GM12878 (cell line): ENCODE results near the gene ATP8B1. TPM values are rescaled to one million over a fixed set of nuclear protein-coding genes. Genes with fewer than 3 reads are reported as not detected.

ENCODE experiments used
- IRF4 ChIP-seq: IDR thresholded peaks from 2 replicates; pipeline ENCODE4 v1.6.1; 2011; ENCODE audit warnings: low read depth, low read length
- ZNF274 ChIP-seq: IDR thresholded peaks from one replicate; pipeline ENCODE4 v1.8.0; 2011; ENCODE audit not compliant: insufficient read length, insufficient read depth
- polyA plus RNA-seq, 11 experiments: library from polyadenylated mRNA; depleted of rRNA in 4 of 11; unstranded in 6 of 11; stranded (reverse) in 5 of 11; fragments of >200 nt; fragmentation: Nextera tagmentation in 4 of 11; fragmentation: Illumina TruSeq in 1 of 11; extraction: Ambion mirVana in 4 of 11; extraction: Trizol in 1 of 11; gene quantifications; 1 replicate in 1 of 11; 2 replicates in 10 of 11; pipeline versions ENCODE4 v1.2.1 to v1.2.3, GENCODE V29; 2011 to 2016; ENCODE audit warnings: inconsistent platforms in 2 of 11, missing spikeins in 2 of 11, low read depth in 1 of 11
- total RNA-seq, 4 experiments: library from RNA; depleted of rRNA in 3 of 4; stranded (reverse); fragments of >200 nt in 3 of 4; fragmentation: Illumina TruSeq in 1 of 4; extraction: Trizol in 1 of 4; gene quantifications; 2 replicates each; pipeline versions ENCODE4 v1.2.1 to v1.2.3, GENCODE V29; 2013 to 2021
- TF ChIP-seq, protein P1 (sequence below): fragments of 450-650 bp; IDR thresholded peaks from 2 replicates; pipeline ENCODE4 v1.6.1; 2017; ENCODE audit warnings: antibody characterized with exemption, mild to moderate bottlenecking, moderate library complexity
- TF ChIP-seq, protein P2 (sequence below): fragments of 150-350 bp; IDR thresholded peaks from 2 replicates; pipeline ENCODE4 v1.6.1; 2016; ENCODE audit warnings: low read depth, low read length
- TF ChIP-seq, protein P3 (sequence below): fragments of 450-650 bp; IDR thresholded peaks from 2 replicates; pipeline ENCODE4 v1.6.1; 2017; ENCODE audit warnings: mild to moderate bottlenecking, moderate library complexity

Gene ATP8B1
- total and polyA plus RNA-seq, 10 of the 15 experiments (the other 5 are each of a cell fraction or from before 2014, with no cell fraction given) = 0.03 to 0.37 (median 0.11) TPM

DNA sequence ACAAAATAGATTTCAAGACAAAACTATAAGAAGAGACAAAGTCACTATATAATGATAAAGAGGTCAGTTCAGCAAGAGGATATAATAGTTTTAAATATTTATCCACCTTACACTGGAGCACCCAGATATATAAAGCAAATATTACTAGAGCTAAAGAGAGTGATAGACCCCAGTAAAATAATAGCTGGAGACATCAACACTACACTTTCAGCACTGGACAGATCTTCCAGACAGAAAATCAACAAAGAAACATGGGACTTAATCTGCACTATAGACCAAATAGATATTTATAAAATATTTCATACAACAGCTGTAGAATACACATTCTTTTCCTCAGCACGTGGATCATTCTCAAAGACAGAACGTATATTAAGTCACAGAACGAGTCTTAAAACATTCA lies 86.6 kb downstream of the ATP8B1 start (continued):
- TF ChIP-seq, protein P1, sequence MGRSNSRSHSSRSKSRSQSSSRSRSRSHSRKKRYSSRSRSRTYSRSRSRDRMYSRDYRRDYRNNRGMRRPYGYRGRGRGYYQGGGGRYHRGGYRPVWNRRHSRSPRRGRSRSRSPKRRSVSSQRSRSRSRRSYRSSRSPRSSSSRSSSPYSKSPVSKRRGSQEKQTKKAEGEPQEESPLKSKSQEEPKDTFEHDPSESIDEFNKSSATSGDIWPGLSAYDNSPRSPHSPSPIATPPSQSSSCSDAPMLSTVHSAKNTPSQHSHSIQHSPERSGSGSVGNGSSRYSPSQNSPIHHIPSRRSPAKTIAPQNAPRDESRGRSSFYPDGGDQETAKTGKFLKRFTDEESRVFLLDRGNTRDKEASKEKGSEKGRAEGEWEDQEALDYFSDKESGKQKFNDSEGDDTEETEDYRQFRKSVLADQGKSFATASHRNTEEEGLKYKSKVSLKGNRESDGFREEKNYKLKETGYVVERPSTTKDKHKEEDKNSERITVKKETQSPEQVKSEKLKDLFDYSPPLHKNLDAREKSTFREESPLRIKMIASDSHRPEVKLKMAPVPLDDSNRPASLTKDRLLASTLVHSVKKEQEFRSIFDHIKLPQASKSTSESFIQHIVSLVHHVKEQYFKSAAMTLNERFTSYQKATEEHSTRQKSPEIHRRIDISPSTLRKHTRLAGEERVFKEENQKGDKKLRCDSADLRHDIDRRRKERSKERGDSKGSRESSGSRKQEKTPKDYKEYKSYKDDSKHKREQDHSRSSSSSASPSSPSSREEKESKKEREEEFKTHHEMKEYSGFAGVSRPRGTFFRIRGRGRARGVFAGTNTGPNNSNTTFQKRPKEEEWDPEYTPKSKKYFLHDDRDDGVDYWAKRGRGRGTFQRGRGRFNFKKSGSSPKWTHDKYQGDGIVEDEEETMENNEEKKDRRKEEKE = no peak
- TF ChIP-seq, protein P2, sequence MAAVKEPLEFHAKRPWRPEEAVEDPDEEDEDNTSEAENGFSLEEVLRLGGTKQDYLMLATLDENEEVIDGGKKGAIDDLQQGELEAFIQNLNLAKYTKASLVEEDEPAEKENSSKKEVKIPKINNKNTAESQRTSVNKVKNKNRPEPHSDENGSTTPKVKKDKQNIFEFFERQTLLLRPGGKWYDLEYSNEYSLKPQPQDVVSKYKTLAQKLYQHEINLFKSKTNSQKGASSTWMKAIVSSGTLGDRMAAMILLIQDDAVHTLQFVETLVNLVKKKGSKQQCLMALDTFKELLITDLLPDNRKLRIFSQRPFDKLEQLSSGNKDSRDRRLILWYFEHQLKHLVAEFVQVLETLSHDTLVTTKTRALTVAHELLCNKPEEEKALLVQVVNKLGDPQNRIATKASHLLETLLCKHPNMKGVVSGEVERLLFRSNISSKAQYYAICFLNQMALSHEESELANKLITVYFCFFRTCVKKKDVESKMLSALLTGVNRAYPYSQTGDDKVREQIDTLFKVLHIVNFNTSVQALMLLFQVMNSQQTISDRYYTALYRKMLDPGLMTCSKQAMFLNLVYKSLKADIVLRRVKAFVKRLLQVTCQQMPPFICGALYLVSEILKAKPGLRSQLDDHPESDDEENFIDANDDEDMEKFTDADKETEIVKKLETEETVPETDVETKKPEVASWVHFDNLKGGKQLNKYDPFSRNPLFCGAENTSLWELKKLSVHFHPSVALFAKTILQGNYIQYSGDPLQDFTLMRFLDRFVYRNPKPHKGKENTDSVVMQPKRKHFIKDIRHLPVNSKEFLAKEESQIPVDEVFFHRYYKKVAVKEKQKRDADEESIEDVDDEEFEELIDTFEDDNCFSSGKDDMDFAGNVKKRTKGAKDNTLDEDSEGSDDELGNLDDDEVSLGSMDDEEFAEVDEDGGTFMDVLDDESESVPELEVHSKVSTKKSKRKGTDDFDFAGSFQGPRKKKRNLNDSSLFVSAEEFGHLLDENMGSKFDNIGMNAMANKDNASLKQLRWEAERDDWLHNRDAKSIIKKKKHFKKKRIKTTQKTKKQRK = no peak
- TF ChIP-seq, protein P3, sequence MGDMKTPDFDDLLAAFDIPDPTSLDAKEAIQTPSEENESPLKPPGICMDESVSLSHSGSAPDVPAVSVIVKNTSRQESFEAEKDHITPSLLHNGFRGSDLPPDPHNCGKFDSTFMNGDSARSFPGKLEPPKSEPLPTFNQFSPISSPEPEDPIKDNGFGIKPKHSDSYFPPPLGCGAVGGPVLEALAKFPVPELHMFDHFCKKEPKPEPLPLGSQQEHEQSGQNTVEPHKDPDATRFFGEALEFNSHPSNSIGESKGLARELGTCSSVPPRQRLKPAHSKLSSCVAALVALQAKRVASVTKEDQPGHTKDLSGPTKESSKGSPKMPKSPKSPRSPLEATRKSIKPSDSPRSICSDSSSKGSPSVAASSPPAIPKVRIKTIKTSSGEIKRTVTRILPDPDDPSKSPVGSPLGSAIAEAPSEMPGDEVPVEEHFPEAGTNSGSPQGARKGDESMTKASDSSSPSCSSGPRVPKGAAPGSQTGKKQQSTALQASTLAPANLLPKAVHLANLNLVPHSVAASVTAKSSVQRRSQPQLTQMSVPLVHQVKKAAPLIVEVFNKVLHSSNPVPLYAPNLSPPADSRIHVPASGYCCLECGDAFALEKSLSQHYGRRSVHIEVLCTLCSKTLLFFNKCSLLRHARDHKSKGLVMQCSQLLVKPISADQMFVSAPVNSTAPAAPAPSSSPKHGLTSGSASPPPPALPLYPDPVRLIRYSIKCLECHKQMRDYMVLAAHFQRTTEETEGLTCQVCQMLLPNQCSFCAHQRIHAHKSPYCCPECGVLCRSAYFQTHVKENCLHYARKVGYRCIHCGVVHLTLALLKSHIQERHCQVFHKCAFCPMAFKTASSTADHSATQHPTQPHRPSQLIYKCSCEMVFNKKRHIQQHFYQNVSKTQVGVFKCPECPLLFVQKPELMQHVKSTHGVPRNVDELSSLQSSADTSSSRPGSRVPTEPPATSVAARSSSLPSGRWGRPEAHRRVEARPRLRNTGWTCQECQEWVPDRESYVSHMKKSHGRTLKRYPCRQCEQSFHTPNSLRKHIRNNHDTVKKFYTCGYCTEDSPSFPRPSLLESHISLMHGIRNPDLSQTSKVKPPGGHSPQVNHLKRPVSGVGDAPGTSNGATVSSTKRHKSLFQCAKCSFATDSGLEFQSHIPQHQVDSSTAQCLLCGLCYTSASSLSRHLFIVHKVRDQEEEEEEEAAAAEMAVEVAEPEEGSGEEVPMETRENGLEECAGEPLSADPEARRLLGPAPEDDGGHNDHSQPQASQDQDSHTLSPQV = no peak
- TF ChIP-seq ZNF274 = no peak
- TF ChIP-seq IRF4 = no peak
